Neural cell (in vitro differentiated cells): Measurements from ENCODE around the gene CYP2A6. TPM values are rescaled to one million over a fixed set of nuclear protein-coding genes. Genes with fewer than 3 reads are reported as not detected.

ENCODE experiments used
- H2AFZ ChIP-seq: fragments of 200-600, 300-800 bp; sonication (generic), shearing (Covaris generic); 2 replicates; pipeline ENCODE4 v1.6.0; 2014; ENCODE audit warnings: low read depth, mild to moderate bottlenecking, antibody characterized with exemption, low read length, moderate library complexity
- H3F3A ChIP-seq: fragments of 200-600 bp; shearing (Covaris generic); 2 replicates; pipeline ENCODE4 v1.6.1; 2016; ENCODE audit warnings: mild to moderate bottlenecking, moderate library complexity, mixed read lengths, antibody characterized with exemption, low read length; ENCODE audit not compliant: insufficient read depth, poor library complexity, severe bottlenecking
- H3K27ac ChIP-seq: fragments of 200-600, 300-800 bp; sonication (generic), shearing (Covaris generic); 2 replicates; pipeline ENCODE4 v1.5.1; 2014; ENCODE audit warnings: mild to moderate bottlenecking, low read length, moderate library complexity
- H3K27me3 ChIP-seq: fragments of 300-800, 200-600 bp; sonication (generic), shearing (Covaris generic); 2 replicates; pipeline ENCODE4 v1.6.0; 2014; ENCODE audit warnings: mild to moderate bottlenecking, low read depth, low read length, moderate library complexity; ENCODE audit not compliant: insufficient read depth
- H3K36me3 ChIP-seq: fragments of 300-800, 200-600 bp; sonication (generic), shearing (Covaris generic); 2 replicates; pipeline ENCODE4 v1.5.1; 2014; ENCODE audit warnings: mild to moderate bottlenecking, antibody characterized with exemption, low read length, moderate library complexity; ENCODE audit not compliant: insufficient read depth
- H3K4me2 ChIP-seq: fragments of 300-800, 200-600 bp; sonication (generic), shearing (Covaris generic); 2 replicates; pipeline ENCODE4 v1.6.0; 2014; ENCODE audit warnings: mild to moderate bottlenecking, low read length
- H3K4me3 ChIP-seq: fragments of 300-800, 200-600 bp; sonication (generic), shearing (Covaris generic); 2 replicates; pipeline ENCODE4 v1.5.1; 2014; ENCODE audit warnings: mild to moderate bottlenecking, low read length, moderate library complexity
- H3K79me2 ChIP-seq: fragments of 200-600 bp; shearing (Covaris generic); replicated peaks from 2 replicates; pipeline ENCODE4 v1.6.0; 2014; ENCODE audit warnings: mild to moderate bottlenecking, low read length, moderate library complexity; ENCODE audit not compliant: insufficient read depth
- H3K9ac ChIP-seq: fragments of 300-800, 200-600 bp; sonication (generic), shearing (Covaris generic); 2 replicates; pipeline ENCODE4 v1.6.1; 2016; ENCODE audit warnings: mild to moderate bottlenecking, low read length, mixed read lengths
- H3K9me2 ChIP-seq: fragments of 200-600 bp; shearing (Covaris generic); 2 replicates; pipeline ENCODE4 v1.6.1; 2016; ENCODE audit warnings: mild to moderate bottlenecking, low read length, mixed read lengths; ENCODE audit not compliant: insufficient read depth
- H3K9me3 ChIP-seq: fragments of 200-600, 300-800 bp; sonication (generic), shearing (Covaris generic); 2 replicates; pipeline ENCODE4 v1.6.1; 2016; ENCODE audit warnings: mild to moderate bottlenecking, mixed run types, low read length, moderate library complexity, mixed read lengths
- H4K20me1 ChIP-seq: fragments of 200-600 bp; shearing (Covaris generic); 2 replicates; pipeline ENCODE4 v1.6.1; 2016; ENCODE audit warnings: mild to moderate bottlenecking, mixed run types; ENCODE audit not compliant: insufficient read depth
- CTCF ChIP-seq: fragments of 450-650 bp; IDR thresholded peaks from 2 replicates; pipeline ENCODE4 v1.5.1; 2014; ENCODE audit warnings: antibody characterized with exemption, mild to moderate bottlenecking, moderate library complexity; ENCODE audit not compliant: poor library complexity, severe bottlenecking
- EP300 ChIP-seq: fragments of 450-650 bp; conservative IDR thresholded peaks from 2 replicates; pipeline ENCODE4 v1.6.1; 2014; ENCODE audit warnings: antibody characterized with exemption, mild to moderate bottlenecking, moderate library complexity; ENCODE audit not compliant: poor library complexity, severe bottlenecking
- EZH2 ChIP-seq: fragments of 200-600, 300-800 bp; shearing (Covaris generic), sonication (generic); IDR thresholded peaks from 2 replicates; pipeline ENCODE4 v1.6.1; 2014; ENCODE audit warnings: antibody characterized with exemption, low read length, borderline replicate concordance, mild to moderate bottlenecking; ENCODE audit not compliant: insufficient read depth, poor library complexity, severe bottlenecking
- MXI1 ChIP-seq: fragments of 450-650 bp; conservative IDR thresholded peaks from 2 replicates; pipeline ENCODE4 v1.6.1; 2014; ENCODE audit warnings: antibody characterized with exemption, mild to moderate bottlenecking; ENCODE audit not compliant: poor library complexity, severe bottlenecking
- POLR2AphosphoS5 ChIP-seq: IDR thresholded peaks from 2 replicates; pipeline ENCODE4 v1.6.1; 2012
- RAD21 ChIP-seq: fragments of 450-650 bp; conservative IDR thresholded peaks from 2 replicates; pipeline ENCODE4 v1.6.1; 2014; ENCODE audit warnings: antibody characterized with exemption, mild to moderate bottlenecking, moderate library complexity
- SMC3 ChIP-seq: fragments of 450-650 bp; conservative IDR thresholded peaks from 2 replicates; pipeline ENCODE4 v1.6.1; 2014; ENCODE audit warnings: antibody characterized with exemption, mild to moderate bottlenecking, moderate library complexity; ENCODE audit not compliant: poor library complexity
- TAF1 ChIP-seq: IDR thresholded peaks from 2 replicates; pipeline ENCODE4 v1.6.1; 2012; ENCODE audit warnings: low read depth
- polyA plus RNA-seq: library from polyadenylated mRNA; depleted of rRNA; stranded (reverse); fragments of >200 nt; gene quantifications from 2 replicates; pipeline ENCODE4 v1.2.3, GENCODE V29; 2014
- TF ChIP-seq, protein P1 (sequence below): IDR thresholded peaks from 2 replicates; pipeline ENCODE4 v1.6.1; 2012; ENCODE audit warnings: borderline replicate concordance

The CYP2A6 gene
- polyA plus RNA-seq, 1 donor from 2014 or later, result not detected

DNA sequence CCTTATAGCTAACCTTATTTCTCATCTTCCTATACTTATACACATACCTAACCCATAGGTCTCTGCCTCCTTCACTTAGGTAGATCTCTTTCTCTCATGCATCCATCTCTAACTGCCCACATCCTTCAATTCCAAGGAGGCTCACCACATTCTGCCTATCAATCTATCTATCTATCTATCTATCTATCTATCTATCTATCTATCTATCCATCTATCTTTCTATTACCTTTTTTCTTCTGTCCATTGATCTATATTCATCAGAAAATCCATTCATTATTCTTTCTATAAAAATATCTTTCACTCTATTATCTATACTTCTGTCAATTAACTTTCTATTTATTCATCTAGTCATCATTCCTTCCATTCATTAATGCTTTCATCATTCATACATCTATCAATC, 42.9 kb upstream of the CYP2A6 start:
- Histone ChIP-seq H2AFZ (no peak overlapping the region), H3K79me2 (no peaks in the 10 kb centered on the region), H3F3A (no peaks in the 10 kb centered on the region), H3K4me3 (no peak overlapping the region), H3K4me2 (no peak overlapping the region), H3K9me2 (no peaks in the 10 kb centered on the region), H3K9ac (no peak overlapping the region), H3K9me3 (no peaks in the 10 kb centered on the region), H3K27me3 (no peaks in the 10 kb centered on the region), H4K20me1 (no peaks in the 10 kb centered on the region), H3K36me3 (no peaks in the 10 kb centered on the region), H3K27ac (no peak overlapping the region)
- TF ChIP-seq, protein P1, sequence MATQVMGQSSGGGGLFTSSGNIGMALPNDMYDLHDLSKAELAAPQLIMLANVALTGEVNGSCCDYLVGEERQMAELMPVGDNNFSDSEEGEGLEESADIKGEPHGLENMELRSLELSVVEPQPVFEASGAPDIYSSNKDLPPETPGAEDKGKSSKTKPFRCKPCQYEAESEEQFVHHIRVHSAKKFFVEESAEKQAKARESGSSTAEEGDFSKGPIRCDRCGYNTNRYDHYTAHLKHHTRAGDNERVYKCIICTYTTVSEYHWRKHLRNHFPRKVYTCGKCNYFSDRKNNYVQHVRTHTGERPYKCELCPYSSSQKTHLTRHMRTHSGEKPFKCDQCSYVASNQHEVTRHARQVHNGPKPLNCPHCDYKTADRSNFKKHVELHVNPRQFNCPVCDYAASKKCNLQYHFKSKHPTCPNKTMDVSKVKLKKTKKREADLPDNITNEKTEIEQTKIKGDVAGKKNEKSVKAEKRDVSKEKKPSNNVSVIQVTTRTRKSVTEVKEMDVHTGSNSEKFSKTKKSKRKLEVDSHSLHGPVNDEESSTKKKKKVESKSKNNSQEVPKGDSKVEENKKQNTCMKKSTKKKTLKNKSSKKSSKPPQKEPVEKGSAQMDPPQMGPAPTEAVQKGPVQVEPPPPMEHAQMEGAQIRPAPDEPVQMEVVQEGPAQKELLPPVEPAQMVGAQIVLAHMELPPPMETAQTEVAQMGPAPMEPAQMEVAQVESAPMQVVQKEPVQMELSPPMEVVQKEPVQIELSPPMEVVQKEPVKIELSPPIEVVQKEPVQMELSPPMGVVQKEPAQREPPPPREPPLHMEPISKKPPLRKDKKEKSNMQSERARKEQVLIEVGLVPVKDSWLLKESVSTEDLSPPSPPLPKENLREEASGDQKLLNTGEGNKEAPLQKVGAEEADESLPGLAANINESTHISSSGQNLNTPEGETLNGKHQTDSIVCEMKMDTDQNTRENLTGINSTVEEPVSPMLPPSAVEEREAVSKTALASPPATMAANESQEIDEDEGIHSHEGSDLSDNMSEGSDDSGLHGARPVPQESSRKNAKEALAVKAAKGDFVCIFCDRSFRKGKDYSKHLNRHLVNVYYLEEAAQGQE, result no peak
- TF ChIP-seq POLR2AphosphoS5 (no peak), EP300 (no peak), TAF1 (no peak), CTCF (no peak), MXI1 (no peak), EZH2 (no peak)

- Histone ChIP-seq H3K9me2 (no peaks in the 10 kb centered on the region), H3K36me3 (no peaks in the 10 kb centered on the region), H3K4me2 (no peak overlapping the region), H3F3A (no peaks in the 10 kb centered on the region), H3K79me2 (no peaks in the 10 kb centered on the region), H2AFZ (no peak overlapping the region), H3K27me3 (no peaks in the 10 kb centered on the region), H4K20me1 (no peaks in the 10 kb centered on the region), H3K9ac (no peak overlapping the region), H3K27ac (no peak overlapping the region), H3K9me3 (no peaks in the 10 kb centered on the region), H3K4me3 (no peak overlapping the region)
- TF ChIP-seq POLR2AphosphoS5 (no peak), RAD21 (no peak), EP300 (no peak), SMC3 (no peak), EZH2 (no peak), TAF1 (no peak), CTCF (no peak), MXI1 (no peak)
- TF ChIP-seq, protein P1, result no peak
These were observed 39.1 kb upstream of the CYP2A6 start for GRCh38 chr19:40889366-40889765.
